Skeletal muscle satellite cell (primary cell): ENCODE data around the gene KCNIP4.

Experiments used
- H3K27me3 ChIP-seq: 2 replicates; pipeline ENCODE4 v1.7.0; 2013; ENCODE audit warnings: low read length; ENCODE audit not compliant: control insufficient read depth, insufficient read depth
- H3K36me3 ChIP-seq: 2 replicates; pipeline ENCODE4 v1.7.0; 2013; ENCODE audit warnings: mild to moderate bottlenecking, control low read depth, low read length; ENCODE audit not compliant: insufficient read depth
- H3K4me1 ChIP-seq: 2 replicates; pipeline ENCODE4 v1.7.0; 2013; ENCODE audit warnings: low read length; ENCODE audit not compliant: control insufficient read depth, insufficient read depth
- H3K4me2 ChIP-seq: 2 replicates; pipeline ENCODE4 v1.7.0; 2013; ENCODE audit warnings: mild to moderate bottlenecking, low read length
- H3K4me3 ChIP-seq: 2 replicates; pipeline ENCODE4 v1.7.0; 2013; ENCODE audit warnings: low read length
- H3K9ac ChIP-seq: 2 replicates; pipeline ENCODE4 v1.7.0; 2013; ENCODE audit warnings: mild to moderate bottlenecking, low read depth, low read length, moderate library complexity
- H3K9me3 ChIP-seq: replicated peaks from 2 replicates; pipeline ENCODE4 v1.7.0; 2013; ENCODE audit warnings: mild to moderate bottlenecking, control low read depth, low read length

KCNIP4 gene

GRCh38 chr4:21625447-21625846, 323.1 kb downstream of the KCNIP4 start:
- Histone ChIP-seq H3K4me2 (no peak overlapping the region), H3K4me1 (no peaks in the 10 kb centered on the region), H3K4me3 (no peak overlapping the region), H3K36me3 (no peaks in the 10 kb centered on the region), H3K9ac (no peak overlapping the region), H3K9me3 (no peaks in the 10 kb centered on the region), H3K27me3 (no peaks in the 10 kb centered on the region)

GRCh38 chr4:21605006-21605405, 343.6 kb downstream of the KCNIP4 start:
- Histone ChIP-seq H3K9ac (no peak overlapping the region), H3K4me2 (no peak overlapping the region), H3K4me3 (no peak overlapping the region), H3K9me3 (no peaks in the 10 kb centered on the region), H3K27me3 (no peaks in the 10 kb centered on the region), H3K36me3 (no peaks in the 10 kb centered on the region), H3K4me1 (no peaks in the 10 kb centered on the region)

GRCh38 chr4:21596521-21596920, 352.1 kb downstream of the KCNIP4 start:
- H3K9ac ChIP-seq, result no peak overlapping the region

GRCh38 chr4:21593671-21594001, 354.9 kb downstream of the KCNIP4 start:
- Histone ChIP-seq H3K4me1 (no peaks in the 10 kb centered on the region), H3K4me2 (no peak overlapping the region), H3K9me3 (no peaks in the 10 kb centered on the region), H3K4me3 (no peak overlapping the region), H3K27me3 (no peaks in the 10 kb centered on the region), H3K9ac (no peak overlapping the region), H3K36me3 (no peaks in the 10 kb centered on the region)

More at GRCh38 chr4:21596521-21596920, 352.1 kb downstream of the KCNIP4 start:
- no peaks in the 10 kb centered on the region for H3K36me3 ChIP-seq
- no peak overlapping the region for H3K4me3 ChIP-seq
- H3K9me3 ChIP-seq, result no peaks in the 10 kb centered on the region
- H3K27me3 ChIP-seq, result no peaks in the 10 kb centered on the region
- H3K4me1 ChIP-seq, result no peaks in the 10 kb centered on the region
- no peak overlapping the region for H3K4me2 ChIP-seq

GRCh38 chr4:21592970-21593670, 355.5 kb downstream of the KCNIP4 start:
- H3K4me2 ChIP-seq, result no peak overlapping the region
- H3K9me3 ChIP-seq, result no peaks in the 10 kb centered on the region
- H3K9ac ChIP-seq, result no peak overlapping the region
- H3K27me3 ChIP-seq, result no peaks in the 10 kb centered on the region
- no peaks in the 10 kb centered on the region for H3K4me1 ChIP-seq
- no peak overlapping the region for H3K4me3 ChIP-seq
- no peaks in the 10 kb centered on the region for H3K36me3 ChIP-seq

- Histone ChIP-seq H3K9ac (no peak overlapping the region), H3K36me3 (no peaks in the 10 kb centered on the region), H3K4me2 (no peak overlapping the region), H3K4me1 (no peaks in the 10 kb centered on the region), H3K27me3 (no peaks in the 10 kb centered on the region), H3K4me3 (no peak overlapping the region), H3K9me3 (no peaks in the 10 kb centered on the region)
Measured at GRCh38 chr4:21577056-21577455, 371.5 kb downstream of the KCNIP4 start.

- Histone ChIP-seq H3K4me3 (no peak overlapping the region), H3K9me3 (no peaks in the 10 kb centered on the region), H3K27me3 (no peaks in the 10 kb centered on the region), H3K36me3 (no peaks in the 10 kb centered on the region), H3K4me2 (no peak overlapping the region), H3K9ac (no peak overlapping the region), H3K4me1 (no peaks in the 10 kb centered on the region)
Measured at GRCh38 chr4:21571100-21571499, 377.5 kb downstream of the KCNIP4 start.

- no peak overlapping the region for H3K4me2 ChIP-seq
- H3K4me1 ChIP-seq, result no peaks in the 10 kb centered on the region
- H3K9ac ChIP-seq, result no peak overlapping the region
- no peaks in the 10 kb centered on the region for H3K36me3 ChIP-seq
- no peaks in the 10 kb centered on the region for H3K27me3 ChIP-seq
- no peak overlapping the region for H3K4me3 ChIP-seq
- H3K9me3 ChIP-seq, result no peaks in the 10 kb centered on the region
Measured at GRCh38 chr4:21569638-21570037, 378.9 kb downstream of the KCNIP4 start.

GRCh38 chr4:21555083-21555482, 393.5 kb downstream of the KCNIP4 start:
- Histone ChIP-seq H3K9me3 (no peaks in the 10 kb centered on the region), H3K36me3 (no peaks in the 10 kb centered on the region), H3K4me1 (no peaks in the 10 kb centered on the region), H3K27me3 (no peaks in the 10 kb centered on the region), H3K9ac (no peak overlapping the region), H3K4me2 (no peak overlapping the region), H3K4me3 (no peak overlapping the region)

- Histone ChIP-seq H3K9ac (no peak overlapping the region), H3K36me3 (no peaks in the 10 kb centered on the region), H3K4me1 (no peaks in the 10 kb centered on the region), H3K4me3 (no peak overlapping the region), H3K27me3 (no peaks in the 10 kb centered on the region), H3K9me3 (no peaks in the 10 kb centered on the region), H3K4me2 (no peak overlapping the region)
Measured at GRCh38 chr4:21554500-21554899, 394.1 kb downstream of the KCNIP4 start.

- no peaks in the 10 kb centered on the region for H3K27me3 ChIP-seq
- H3K36me3 ChIP-seq, result no peaks in the 10 kb centered on the region
- H3K4me3 ChIP-seq, result no peak overlapping the region
- no peaks in the 10 kb centered on the region for H3K4me1 ChIP-seq
- no peak overlapping the region for H3K9ac ChIP-seq
- no peak overlapping the region for H3K4me2 ChIP-seq
- H3K9me3 ChIP-seq, result no peaks in the 10 kb centered on the region
Measured at GRCh38 chr4:21554066-21554465, 394.5 kb downstream of the KCNIP4 start.

- H3K4me3 ChIP-seq, result no peak overlapping the region
- H3K36me3 ChIP-seq, result no peaks in the 10 kb centered on the region
- no peaks in the 10 kb centered on the region for H3K27me3 ChIP-seq
- H3K4me2 ChIP-seq, result no peak overlapping the region
- no peaks in the 10 kb centered on the region for H3K4me1 ChIP-seq
- H3K9ac ChIP-seq, result no peak overlapping the region
- no peaks in the 10 kb centered on the region for H3K9me3 ChIP-seq
Measured at GRCh38 chr4:21552455-21552854, 396.1 kb downstream of the KCNIP4 start.
